WTC11 (cell line): ENCODE measurements around the gene ACSL1.

Source experiments
- ATF2 ChIP-seq: sonication (generic); formaldehyde crosslinking; IDR thresholded peaks from 2 replicates; pipeline ENCODE4 v1.8.1; 2022; ENCODE audit warnings: low read depth, missing genetic modification reagents, borderline replicate concordance
- CREB1 ChIP-seq: sonication (generic); formaldehyde crosslinking; IDR thresholded peaks from 2 replicates; pipeline ENCODE4 v1.8.0; 2023; ENCODE audit warnings: mild to moderate bottlenecking, missing genetic modification reagents
- CREM ChIP-seq: sonication (generic); formaldehyde crosslinking; IDR thresholded peaks from 2 replicates; pipeline ENCODE4 v1.8.1; 2022; ENCODE audit warnings: mild to moderate bottlenecking, missing genetic modification reagents, moderate library complexity
- CTCF ChIP-seq: fragments of 200-600 bp; IDR thresholded peaks from 2 replicates; pipeline ENCODE4 v1.8.0; 2022; ENCODE audit warnings: antibody characterized with exemption
- RELA ChIP-seq: sonication (generic); formaldehyde crosslinking; IDR thresholded peaks from 2 replicates; pipeline ENCODE4 v1.8.1; 2022; ENCODE audit warnings: missing genetic modification reagents, mild to moderate bottlenecking, borderline replicate concordance
- TEAD1 ChIP-seq: sonication (generic); formaldehyde crosslinking; IDR thresholded peaks from 2 replicates; pipeline ENCODE4 v1.8.0; 2022; ENCODE audit warnings: mild to moderate bottlenecking, missing genetic modification reagents

GRCh38 chr4:184798504-184798903 is 27.3 kb downstream of the ACSL1 start:
- no peak for TF ChIP-seq CTCF
- TF ChIP-seq CREB1, result no peak
- TF ChIP-seq TEAD1 (CRISPR knock-in tag), result no peak
- TF ChIP-seq ATF2 (CRISPR knock-in tag), result no peak
- no peak for TF ChIP-seq CREM (CRISPR knock-in tag)
- no peak for TF ChIP-seq RELA (CRISPR knock-in tag)
